Adipocyte (in vitro differentiated cells): Measurements from ENCODE around the gene DELE1.
A peak's percentile ranks its signal among the peaks of the same experiment; 100 is the strongest.
"Not testable (repeated sequence)": the region's sequence is repeated elsewhere in the genome, so short reads cannot be mapped to it uniquely, and the experiment has no call there.

Experiments used
- DNase-seq: peaks from one replicate; pipeline ENCODE4 v3.0.0-alpha.2; 2015; ENCODE audit warnings: low read depth
- H3K27me3 ChIP-seq: replicated peaks from 2 replicates; pipeline ENCODE4 v1.7.0; 2013; ENCODE audit warnings: mild to moderate bottlenecking, low read length, moderate library complexity; ENCODE audit not compliant: control insufficient read depth, insufficient read depth
- H3K36me3 ChIP-seq: 2 replicates; pipeline ENCODE4 v1.7.0; 2013; ENCODE audit warnings: low read length, mild to moderate bottlenecking, moderate library complexity; ENCODE audit not compliant: control insufficient read depth, insufficient read depth, severe bottlenecking
- H3K4me1 ChIP-seq: 2 replicates; pipeline ENCODE4 v1.7.0; 2013; ENCODE audit warnings: mild to moderate bottlenecking, low read length, moderate library complexity; ENCODE audit not compliant: control insufficient read depth, insufficient read depth
- H3K4me3 ChIP-seq: 2 replicates; pipeline ENCODE4 v1.7.0; 2013; ENCODE audit warnings: mild to moderate bottlenecking, low read length, moderate library complexity
- H3K9ac ChIP-seq: 2 replicates; pipeline ENCODE4 v1.7.0; 2013; ENCODE audit warnings: mild to moderate bottlenecking, low read length, moderate library complexity
- H3K9me3 ChIP-seq: 2 replicates; pipeline ENCODE4 v1.7.0; 2013; ENCODE audit warnings: mild to moderate bottlenecking, low read length, moderate library complexity; ENCODE audit not compliant: control insufficient read depth

Gene DELE1

DNA sequence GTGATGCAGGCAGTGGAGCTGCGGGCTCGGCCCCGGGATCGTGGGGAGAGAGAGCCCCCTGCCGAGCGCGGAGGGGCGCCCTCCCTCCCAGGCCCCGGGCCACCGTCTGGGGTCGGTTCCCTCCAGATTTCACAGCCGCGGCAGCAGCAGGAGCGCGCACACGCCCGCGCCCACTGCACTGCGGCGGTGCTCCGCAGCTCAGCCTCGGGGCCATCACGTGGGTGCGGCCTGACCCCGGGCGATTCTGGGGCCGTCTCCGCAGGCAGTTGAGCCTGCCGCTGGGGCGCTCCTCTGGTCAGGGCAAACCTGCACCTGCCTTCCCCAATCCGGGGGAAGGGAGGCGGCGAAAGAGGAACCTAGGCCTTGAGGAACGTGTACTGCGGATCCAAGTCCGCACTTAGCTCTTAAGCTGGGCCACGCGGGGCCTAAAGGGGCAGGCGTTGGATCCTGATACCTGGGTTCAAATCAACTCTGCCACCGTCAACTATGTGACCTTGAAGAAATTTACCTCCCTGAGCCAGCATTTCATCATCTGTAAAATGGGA lies 9.4 kb upstream of the DELE1 start:
- Histone ChIP-seq H3K4me1 (peaks cover 6% of the 10 kb centered on the region), H3K9ac (peak overlapping the region; percentile 73), H3K4me3 (peak overlapping the region; percentile 73), H3K9me3 (no peaks in the 10 kb centered on the region), H3K36me3 (no peaks in the 10 kb centered on the region), H3K27me3 (peaks cover 8% of the 10 kb centered on the region)
- DNase-seq: peak; percentile 32

DNA sequence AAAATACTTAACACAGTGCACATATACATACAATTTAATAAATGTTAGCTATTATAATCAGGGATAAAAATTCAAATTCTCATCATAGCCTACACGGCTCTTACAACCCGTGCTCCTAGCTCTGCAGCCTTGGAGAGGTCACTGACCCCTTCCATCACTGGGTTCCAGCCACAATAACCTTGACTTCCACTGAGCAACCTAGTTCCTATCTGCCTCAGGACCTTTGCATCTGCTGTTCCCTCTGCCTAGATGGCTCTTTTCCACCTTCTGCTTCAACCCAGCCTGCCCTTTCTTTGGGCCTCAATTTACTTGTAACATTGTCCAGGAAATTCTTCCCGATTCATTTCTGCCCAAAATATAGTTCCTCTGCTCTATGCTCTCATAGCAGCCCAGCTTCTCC lies 8.9 kb upstream of the DELE1 start:
- no peak for DNase-seq
- Histone ChIP-seq H3K9ac (no peak overlapping the region), H3K27me3 (peaks cover 8% of the 10 kb centered on the region), H3K4me1 (peaks cover 6% of the 10 kb centered on the region), H3K4me3 (no peak overlapping the region), H3K9me3 (no peaks in the 10 kb centered on the region), H3K36me3 (no peaks in the 10 kb centered on the region)

DNA sequence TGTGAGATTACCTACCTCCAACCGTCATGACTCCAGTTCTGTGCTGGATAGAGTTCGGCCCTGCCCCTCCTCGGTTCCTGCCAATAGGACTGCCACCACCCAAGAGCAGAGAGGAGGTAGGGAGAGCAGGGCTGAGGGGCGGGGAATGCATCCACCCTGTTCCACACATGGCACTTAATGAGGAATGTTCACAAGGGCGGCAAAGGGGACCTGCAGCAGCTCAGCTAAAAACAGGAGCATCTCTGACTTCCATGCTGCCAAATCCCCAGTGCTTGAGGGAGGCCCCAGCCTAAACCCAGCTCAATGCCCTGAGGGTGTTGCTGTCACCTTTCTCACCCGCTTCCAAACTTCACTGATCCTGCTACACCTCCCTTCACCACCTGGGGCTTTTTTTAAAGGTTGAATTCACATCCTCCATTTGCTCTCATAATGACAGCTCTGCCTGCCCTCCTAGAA lies 7.8 kb upstream of the DELE1 start:
- H3K4me3 ChIP-seq: no peak overlapping the region
- H3K9ac ChIP-seq: no peak overlapping the region
- no peaks in the 10 kb centered on the region for H3K36me3 ChIP-seq
- no peak for DNase-seq
- peaks cover 6% of the 10 kb centered on the region for H3K4me1 ChIP-seq
- H3K27me3 ChIP-seq: peaks cover 8% of the 10 kb centered on the region
- no peaks in the 10 kb centered on the region for H3K9me3 ChIP-seq

DNA sequence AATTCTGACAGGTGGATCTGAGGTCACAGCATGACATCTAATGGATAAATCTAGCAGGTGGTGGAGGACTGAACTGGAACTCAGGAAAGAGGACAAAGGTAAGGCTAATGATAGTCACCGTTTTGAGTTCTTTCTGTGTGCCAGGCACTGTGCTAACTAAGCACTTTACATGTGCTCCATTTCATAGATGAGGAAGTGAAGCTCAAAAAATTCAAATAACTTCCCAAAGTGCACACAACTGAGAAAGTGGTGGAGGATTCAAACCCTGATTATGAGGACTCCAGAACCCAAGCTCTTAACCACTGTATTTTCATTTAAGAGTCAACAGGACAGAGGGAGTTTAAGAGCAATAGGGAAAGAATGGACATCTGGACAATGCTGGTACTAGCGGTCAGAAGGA lies 7.1 kb upstream of the DELE1 start:
- DNase-seq: no peak
- H3K27me3 ChIP-seq: peaks cover 8% of the 10 kb centered on the region
- no peaks in the 10 kb centered on the region for H3K36me3 ChIP-seq
- no peak overlapping the region for H3K9ac ChIP-seq
- H3K9me3 ChIP-seq: no peaks in the 10 kb centered on the region
- no peak overlapping the region for H3K4me3 ChIP-seq
- H3K4me1 ChIP-seq: peaks cover 6% of the 10 kb centered on the region

DNA sequence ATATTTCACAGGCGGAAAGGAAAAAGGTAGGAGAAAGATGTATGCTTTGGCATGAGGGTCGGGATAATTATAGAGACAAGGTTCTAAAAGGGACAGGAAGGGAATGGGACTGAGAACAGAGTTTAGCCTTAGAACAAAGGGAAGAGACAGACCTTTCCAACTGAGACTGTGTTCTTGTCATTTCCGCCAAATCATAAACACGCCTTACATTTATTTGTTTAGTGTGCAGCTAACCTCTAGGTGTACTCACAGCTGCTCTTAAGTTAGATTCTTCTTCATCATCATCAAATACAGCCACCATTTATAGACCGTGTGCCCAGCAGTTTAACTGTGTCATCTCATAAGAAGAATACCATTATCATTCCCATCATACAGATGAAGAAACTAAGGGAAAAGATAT lies 5.9 kb upstream of the DELE1 start:
- Histone ChIP-seq H3K9ac (no peak overlapping the region), H3K9me3 (no peaks in the 10 kb centered on the region), H3K27me3 (peaks cover 8% of the 10 kb centered on the region), H3K36me3 (no peaks in the 10 kb centered on the region), H3K4me1 (peaks cover 9% of the 10 kb centered on the region), H3K4me3 (no peak overlapping the region)
- DNase-seq: no peak

- Histone ChIP-seq H3K4me3 (no peak overlapping the region), H3K9me3 (no peaks in the 10 kb centered on the region), H3K9ac (no peak overlapping the region), H3K36me3 (no peaks in the 10 kb centered on the region), H3K4me1 (peaks cover 13% of the 10 kb centered on the region), H3K27me3 (peaks cover 8% of the 10 kb centered on the region)
- no peak for DNase-seq
Measured at GRCh38 chr5:141919218-141920119, 4.2 kb upstream of the DELE1 start.

GRCh38 chr5:141920771-141921170 lies 2.9 kb upstream of the DELE1 start:
- Histone ChIP-seq H3K4me1 (peaks cover 13% of the 10 kb centered on the region), H3K9me3 (no peaks in the 10 kb centered on the region), H3K27me3 (peaks cover 8% of the 10 kb centered on the region), H3K9ac (no peak overlapping the region), H3K4me3 (no peak overlapping the region), H3K36me3 (peaks cover 5% of the 10 kb centered on the region)
- no peak for DNase-seq

GRCh38 chr5:141922827-141923447 lies 734 bp upstream of the DELE1 start:
- not testable (repeated sequence) for H3K27me3 ChIP-seq, H3K9me3 ChIP-seq, DNase-seq
- H3K9ac ChIP-seq: peak overlapping the region; percentile 98
- peaks cover 13% of the 10 kb centered on the region for H3K4me1 ChIP-seq
- H3K36me3 ChIP-seq: peaks cover 20% of the 10 kb centered on the region
- H3K4me3 ChIP-seq: peak overlapping the region; percentile 96

- H3K4me1 ChIP-seq: peaks cover 13% of the 10 kb centered on the region
- no peaks in the 10 kb centered on the region for H3K9me3 ChIP-seq
- DNase-seq: no peak
- H3K27me3 ChIP-seq: no peaks in the 10 kb centered on the region
- H3K9ac ChIP-seq: peak overlapping the region; percentile 7
- peaks cover 54% of the 10 kb centered on the region for H3K36me3 ChIP-seq
- H3K4me3 ChIP-seq: no peak overlapping the region
Measured at GRCh38 chr5:141926434-141926833, 2.8 kb downstream of the DELE1 start.

GRCh38 chr5:141928051-141928450 lies 4.4 kb downstream of the DELE1 start:
- Histone ChIP-seq H3K9ac (no peak overlapping the region), H3K27me3 (no peaks in the 10 kb centered on the region), H3K36me3 (peaks cover 67% of the 10 kb centered on the region), H3K9me3 (no peaks in the 10 kb centered on the region), H3K4me1 (peaks cover 7% of the 10 kb centered on the region), H3K4me3 (no peak overlapping the region)
- DNase-seq: no peak

DNA sequence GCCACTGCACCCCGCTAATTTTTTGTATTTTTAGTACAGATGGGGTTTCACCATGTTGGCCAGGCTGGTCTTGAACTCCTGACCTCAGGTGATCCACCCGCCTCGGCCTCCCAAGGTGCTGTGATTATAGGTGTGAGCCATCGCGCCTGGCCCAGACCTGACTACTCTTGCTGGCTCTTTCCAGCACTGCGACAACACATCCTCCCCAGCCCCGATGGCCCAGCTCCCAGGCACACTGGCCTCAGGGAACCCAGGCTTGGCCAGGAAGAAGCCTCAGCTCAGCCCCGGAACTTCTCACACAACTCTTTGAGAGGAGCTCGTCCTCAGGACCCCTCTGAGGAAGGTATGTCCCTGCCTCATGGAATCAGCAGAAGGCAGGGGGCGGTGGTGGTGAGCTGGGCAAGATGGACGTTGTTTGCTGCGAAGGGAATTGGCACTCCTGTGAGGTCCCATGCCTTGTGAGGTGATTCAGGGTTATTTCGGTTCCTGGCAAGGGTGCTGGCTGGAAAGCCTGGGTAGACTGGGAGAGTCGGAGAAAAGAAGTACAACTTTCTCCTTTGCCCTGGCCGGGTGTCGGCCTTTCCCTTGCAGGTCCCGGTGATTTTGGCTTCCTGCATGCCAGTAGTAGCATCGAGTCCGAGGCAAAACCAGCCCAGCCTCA lies 5.9 kb downstream of the DELE1 start:
- Histone ChIP-seq H3K9me3 (no peaks in the 10 kb centered on the region), H3K36me3 (peaks cover 80% of the 10 kb centered on the region), H3K4me1 (no peaks in the 10 kb centered on the region), H3K9ac (no peak overlapping the region), H3K4me3 (no peak overlapping the region), H3K27me3 (no peaks in the 10 kb centered on the region)
- DNase-seq: no peak
